ENCODE data around the gene TMEM258.
A peak's percentile ranks its signal among the peaks of the same experiment; 100 is the strongest.

Gene TMEM258

GRCh38 chr11:61792310-61793082 lies at the start of gene TMEM258, which contains the start of gene FEN1 (continued):
- TF ChIP-seq INSM2 (tag by site-specific recombination; IDR thresholded peaks at IDR 0.05) (no peak), ZNF223 (tag by site-specific recombination; IDR thresholded peaks at IDR 0.05) (no peak), ZEB2 (tag by site-specific recombination; IDR thresholded peaks at IDR 0.05) (peak; percentile 62; the same call in 1 of the 2 replicates), YY2 (tag by site-specific recombination; IDR thresholded peaks at IDR 0.05) (peak; percentile 62), ZNF133 (tag by site-specific recombination; IDR thresholded peaks at IDR 0.05) (no peak), ZSCAN4 (tag by site-specific recombination; IDR thresholded peaks at IDR 0.05) (no peak; the same call in 1 of the 2 replicates), ZNF202 (tag by site-specific recombination; IDR thresholded peaks at IDR 0.05; ENCODE audit: borderline replicate concordance) (no peak), PATZ1 (tag by site-specific recombination; IDR thresholded peaks at IDR 0.05) (peak; percentile 35; the same call in 1 of the 2 replicates), ZBTB21 (tag by site-specific recombination; IDR thresholded peaks at IDR 0.05) (peak; percentile 51; the same call in 1 of the 2 replicates), OSR2 (tag by site-specific recombination; IDR thresholded peaks at IDR 0.05) (peak; percentile 63), ZXDB (tag by site-specific recombination; IDR thresholded peaks at IDR 0.05) (peak; percentile 87), ZSCAN23 (tag by site-specific recombination; IDR thresholded peaks at IDR 0.05) (no peak), ELK4 (IDR thresholded peaks at IDR 0.05; ENCODE audit: borderline replicate concordance, low read depth, low read length) (peak; percentile 73; the same call in 1 of the 2 replicates), ZNF670 (tag by site-specific recombination; IDR thresholded peaks at IDR 0.05; ENCODE audit: low read depth) (no peak), ZNF473 (tag by site-specific recombination; IDR thresholded peaks at IDR 0.05) (no peak), ZNF302 (tag by site-specific recombination; IDR thresholded peaks at IDR 0.05; ENCODE audit: low read depth) (no peak), ZNF623 (tag by site-specific recombination; IDR thresholded peaks at IDR 0.05) (no peak), YY1 (tag by site-specific recombination; IDR thresholded peaks at IDR 0.05) (0 out of 2 replicates have a peak, but pooled peaks have one; percentile 58), ZNF580 (tag by site-specific recombination; IDR thresholded peaks at IDR 0.05) (peak; percentile 100), ZNF24 (tag by site-specific recombination; IDR thresholded peaks at IDR 0.05) (peak; percentile 60; the same call in 1 of the 2 replicates), ZBTB11 (tag by site-specific recombination; conservative IDR thresholded peaks at IDR 0.05; ENCODE audit: low read depth) (peak; percentile 95), ZBTB26 (tag by site-specific recombination; optimal IDR thresholded peaks at IDR 0.05) (peak; percentile 88), ZNF341 (tag by site-specific recombination; IDR thresholded peaks at IDR 0.05; ENCODE audit: low read depth) (peak; percentile 24; the same call in 1 of the 2 replicates), ZNF121 (tag by site-specific recombination; IDR thresholded peaks at IDR 0.05) (no peak), ZNF658 (tag by site-specific recombination; IDR thresholded peaks at IDR 0.05) (no peak), PRDM1 (tag by site-specific recombination; IDR thresholded peaks at IDR 0.05) (no peak), ZFP41 (tag by site-specific recombination; IDR thresholded peaks at IDR 0.05; ENCODE audit: borderline replicate concordance) (no peak), ZNF707 (tag by site-specific recombination; IDR thresholded peaks at IDR 0.05) (no peak), ZNF48 (tag by site-specific recombination; IDR thresholded peaks at IDR 0.05) (no peak)

Measured in HEK293 (cell line).